ACC112 (cell line): ENCODE measurements around the gene PRX.
A peak's percentile ranks its signal among the peaks of the same experiment; 100 is the strongest.
"Not testable (repeated sequence)": the region's sequence is repeated elsewhere in the genome, so short reads cannot be mapped to it uniquely, and the experiment has no call there.

Source experiments
- H2AFZ ChIP-seq: fragments of 200-600 bp; sonication (generic); one replicate; pipeline ENCODE4 v1.6.0; 2017; ENCODE audit warnings: antibody characterized with exemption, low read length; ENCODE audit not compliant: unreplicated experiment
- H3K27ac ChIP-seq: fragments of 200-600 bp; sonication (generic); 2 replicates; pipeline ENCODE4 v1.5.1; 2014; ENCODE audit warnings: low read depth, mild to moderate bottlenecking, antibody characterized with exemption, low read length, moderate library complexity
- H3K27me3 ChIP-seq: fragments of 200-600 bp; sonication (generic); 2 replicates; pipeline ENCODE4 v1.6.1; 2014; ENCODE audit warnings: mild to moderate bottlenecking, antibody characterized with exemption, low read length, moderate library complexity, mixed read lengths; ENCODE audit not compliant: insufficient read depth
- H3K36me3 ChIP-seq: fragments of 200-600 bp; sonication (generic); 2 replicates; pipeline ENCODE4 v1.6.1; 2016; ENCODE audit warnings: mild to moderate bottlenecking, antibody characterized with exemption, low read length, moderate library complexity, mixed read lengths; ENCODE audit not compliant: insufficient read depth
- H3K4me1 ChIP-seq: fragments of 200-600 bp; sonication (generic); one replicate; pipeline ENCODE4 v1.6.1; 2016; ENCODE audit warnings: low read length, mixed read lengths; ENCODE audit not compliant: insufficient read depth, unreplicated experiment, control insufficient read depth
- H3K4me3 ChIP-seq: fragments of 200-600 bp; sonication (generic); 2 replicates; pipeline ENCODE4 v1.5.1; 2014; ENCODE audit warnings: mild to moderate bottlenecking, low read depth, low read length
- H3K79me2 ChIP-seq: fragments of 200-600 bp; sonication (generic); one replicate; pipeline ENCODE4 v1.6.0; 2016; ENCODE audit warnings: low read length; ENCODE audit not compliant: control insufficient read depth, unreplicated experiment, insufficient read depth

PRX gene

DNA sequence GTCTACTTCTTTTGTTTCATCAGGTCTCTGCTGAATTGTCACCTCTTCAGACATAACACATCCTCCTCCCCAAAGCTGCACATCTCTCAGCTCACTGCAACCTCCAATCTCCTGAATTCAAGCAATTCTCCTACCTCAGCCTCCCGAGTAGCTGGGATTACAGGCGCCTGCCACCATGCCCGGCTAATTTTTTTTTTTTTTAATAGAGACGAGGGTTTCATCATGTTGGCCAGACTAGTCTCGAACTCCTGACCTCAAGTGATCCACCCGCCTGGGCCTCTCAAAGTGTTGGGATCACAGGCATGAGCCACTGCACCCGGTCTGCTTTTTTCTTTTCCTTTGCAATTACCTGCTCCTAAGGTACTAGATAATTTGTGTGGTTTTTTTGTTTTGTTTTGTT lies 19.6 kb upstream of the PRX start:
- H3K79me2 ChIP-seq, H3K27me3 ChIP-seq, H2AFZ ChIP-seq, H3K4me1 ChIP-seq, H3K36me3 ChIP-seq: not testable (repeated sequence)
- H3K27ac ChIP-seq: peak overlapping the region; percentile 97
- peak overlapping the region; percentile 75 for H3K4me3 ChIP-seq

DNA sequence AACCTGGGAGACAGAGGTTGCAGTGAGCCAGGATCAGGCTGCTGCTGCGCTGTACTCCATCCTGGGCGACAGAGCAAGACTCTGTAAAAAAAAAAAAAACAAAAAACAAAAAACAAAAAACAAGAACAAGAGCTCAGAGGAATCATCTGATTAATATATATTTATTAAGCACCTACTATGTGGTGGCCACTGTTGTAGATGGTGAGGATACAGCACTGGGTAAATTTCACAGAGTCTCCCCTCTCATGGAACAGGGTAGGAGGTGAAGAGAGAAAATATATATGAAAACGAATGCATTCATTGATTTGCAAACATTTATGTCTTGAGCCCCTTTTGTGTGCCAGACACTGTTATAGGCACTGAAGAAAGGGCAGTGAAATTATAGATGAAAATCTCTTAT lies 18.5 kb upstream of the PRX start:
- Histone ChIP-seq H3K27me3 (no peaks in the 10 kb centered on the region), H3K4me1 (peaks cover 5% of the 10 kb centered on the region), H3K36me3 (no peaks in the 10 kb centered on the region), H3K27ac (no peak overlapping the region), H2AFZ (no peak overlapping the region), H3K4me3 (no peak overlapping the region), H3K79me2 (no peaks in the 10 kb centered on the region)

DNA sequence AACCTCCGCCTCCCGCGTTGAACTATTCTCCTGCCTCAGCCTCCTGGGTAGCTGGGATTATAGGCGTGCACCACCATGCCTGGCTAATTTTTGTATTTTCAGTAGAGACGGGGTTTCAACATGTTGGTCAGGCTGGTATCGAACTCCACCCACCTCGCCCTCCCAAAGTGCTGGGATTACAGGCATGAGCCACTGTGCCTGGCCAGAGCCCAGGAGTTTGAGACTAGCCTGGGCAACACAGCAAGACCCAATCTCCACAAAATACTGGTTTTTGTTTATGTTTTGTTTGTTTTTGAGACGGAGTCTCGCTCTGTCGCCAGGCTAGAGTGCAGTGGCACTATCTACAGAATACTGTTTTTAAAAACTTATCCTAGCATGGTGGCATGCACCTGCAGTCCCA lies 17.1 kb upstream of the PRX start:
- not testable (repeated sequence) for H3K4me1 ChIP-seq, H3K4me3 ChIP-seq, H3K27me3 ChIP-seq, H3K27ac ChIP-seq, H3K36me3 ChIP-seq, H3K79me2 ChIP-seq, H2AFZ ChIP-seq

DNA sequence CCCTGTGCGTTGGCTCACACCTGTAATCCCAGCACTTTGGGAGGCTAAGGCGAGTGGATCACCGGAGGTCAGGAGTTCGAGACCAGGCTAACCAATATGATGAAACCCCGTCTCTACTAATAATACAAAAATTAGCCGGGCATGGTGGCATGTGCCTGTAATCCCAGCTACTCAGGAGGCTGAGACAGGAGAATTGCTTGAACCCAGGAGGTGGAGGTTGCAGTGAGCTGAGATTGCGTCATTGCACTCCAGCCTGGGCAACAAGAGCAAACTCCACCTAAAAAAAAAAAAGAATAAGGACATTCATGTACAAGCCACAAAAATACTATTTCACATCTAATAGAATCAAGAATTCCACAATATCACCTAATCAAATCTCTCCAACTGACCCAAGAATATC lies 15.0 kb upstream of the PRX start:
- not testable (repeated sequence) for H3K27ac ChIP-seq, H3K4me1 ChIP-seq, H3K36me3 ChIP-seq, H2AFZ ChIP-seq, H3K27me3 ChIP-seq, H3K4me3 ChIP-seq
- peaks cover 19% of the 10 kb centered on the region for H3K79me2 ChIP-seq

DNA sequence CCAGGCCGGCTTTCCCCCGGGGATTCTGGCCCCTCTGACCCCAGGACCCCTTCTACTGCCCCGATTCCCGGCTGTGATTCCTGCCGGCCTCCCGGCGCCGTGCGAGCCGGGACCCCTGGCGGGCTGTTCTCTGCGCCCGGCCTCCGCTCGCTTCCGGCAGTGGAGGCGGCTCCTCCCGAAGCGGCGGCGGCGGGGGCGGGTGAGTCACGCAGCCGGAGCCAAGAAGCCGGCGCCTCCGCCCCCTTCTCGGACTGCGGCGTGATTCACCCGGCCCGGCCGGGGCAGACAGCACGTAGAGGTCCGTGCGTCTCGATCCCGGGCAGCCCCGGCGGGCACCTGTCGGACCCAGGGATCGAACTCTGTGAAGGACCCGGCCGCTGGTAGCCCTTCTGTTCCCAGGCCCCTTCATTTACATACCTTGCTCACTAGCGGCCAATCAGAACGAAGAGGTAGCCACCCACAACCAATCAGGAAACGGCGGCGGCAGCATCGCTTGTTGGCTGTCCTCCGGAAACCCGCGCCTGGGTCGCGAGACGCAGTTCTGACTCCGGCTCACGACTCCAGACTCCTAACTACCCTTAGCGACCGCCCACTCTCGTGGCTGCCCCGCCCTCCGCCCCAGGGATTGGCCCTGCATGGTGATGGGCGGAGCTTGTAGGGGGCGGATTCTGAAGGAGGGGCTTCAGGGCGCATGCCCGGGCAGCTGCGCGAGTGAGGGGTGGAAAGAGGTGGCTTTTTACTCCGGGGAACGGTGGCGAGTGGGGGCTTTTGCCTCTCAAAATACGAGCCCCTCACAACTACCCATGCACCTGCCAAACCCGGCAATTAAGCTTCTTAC lies 12.5 kb upstream of the PRX start, which contains the start of gene SERTAD1:
Gene SERTAD1 (minus strand): TSS at position 543 of the 838 bp plus-strand sequence. CDS start 2,446 bp downstream, outside the sequence.
- Histone ChIP-seq H3K27ac (peak within 1 kb of the TSS; percentile 92), H3K36me3 (no peaks in the 10 kb centered on the region), H3K4me1 (peaks cover 13% of the 10 kb centered on the region), H3K79me2 (peaks cover 31% of the 10 kb centered on the region), H2AFZ (peak within 1 kb of the TSS; percentile 91), H3K4me3 (peak within 1 kb of the TSS; percentile 85), H3K27me3 (no peaks in the 10 kb centered on the region)

DNA sequence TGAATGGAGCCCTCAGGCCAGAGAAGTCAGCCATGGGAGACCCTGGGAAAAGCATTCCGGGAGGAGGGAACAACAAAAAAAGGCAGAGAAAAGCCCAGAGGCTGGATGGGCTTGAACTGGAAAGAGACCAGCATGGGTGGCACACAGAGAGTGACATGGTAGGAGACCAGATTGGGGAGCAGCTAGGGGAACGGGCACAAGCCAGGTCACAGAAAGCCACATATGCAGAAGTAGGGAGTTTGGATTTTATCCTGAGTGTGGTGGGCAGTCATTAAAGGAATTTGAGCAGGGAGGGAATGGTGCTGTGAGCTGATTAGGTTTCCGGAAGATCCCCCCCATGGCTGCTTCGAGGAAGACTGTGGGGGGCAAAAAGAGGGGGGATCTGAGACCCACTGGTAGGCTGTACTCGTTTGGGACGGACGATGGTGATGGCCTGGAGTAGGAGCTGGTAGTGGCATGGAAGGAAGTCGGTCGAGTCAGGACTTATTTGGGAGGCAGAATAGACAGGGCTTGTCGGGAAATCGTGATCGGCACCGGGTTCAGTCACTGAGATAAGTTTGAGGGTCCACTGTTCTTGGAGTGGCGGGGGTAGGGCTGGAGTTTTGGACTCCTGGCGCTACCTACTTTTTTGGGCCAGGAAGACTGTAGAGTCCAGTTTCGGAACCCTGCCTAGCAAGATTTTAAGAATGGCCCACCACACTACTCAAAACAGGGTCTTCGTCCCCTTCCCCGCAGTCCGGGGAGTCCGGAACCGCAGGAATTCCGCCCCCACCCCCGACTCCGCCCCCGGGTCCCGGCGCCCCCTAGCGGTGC lies 11.7 kb upstream of the PRX start:
- H3K4me1 ChIP-seq: peaks cover 13% of the 10 kb centered on the region
- peak overlapping the region; percentile 92 for H3K27ac ChIP-seq
- no peaks in the 10 kb centered on the region for H3K27me3 ChIP-seq
- H3K79me2 ChIP-seq: peaks cover 31% of the 10 kb centered on the region
- no peak overlapping the region for H2AFZ ChIP-seq
- H3K36me3 ChIP-seq: no peaks in the 10 kb centered on the region
- H3K4me3 ChIP-seq: peak overlapping the region; percentile 85

DNA sequence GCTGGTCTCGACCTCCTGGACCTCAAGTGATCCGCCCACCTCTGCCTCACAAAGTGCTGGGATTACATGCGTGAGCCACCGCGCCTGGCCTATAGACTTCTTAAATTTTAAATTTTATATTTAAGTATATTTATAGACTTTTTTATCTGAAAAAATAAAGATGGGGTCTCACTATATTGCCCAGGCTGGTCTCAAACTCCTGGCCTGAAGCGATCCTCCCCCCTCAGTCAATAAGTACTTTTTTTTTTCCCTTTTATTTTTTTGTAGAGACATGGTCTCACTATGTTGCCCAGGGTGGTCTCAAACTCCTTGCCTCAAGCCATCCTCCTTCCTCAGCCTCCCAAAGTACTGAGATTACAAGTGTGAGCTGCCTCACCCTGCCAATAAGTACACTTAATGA lies 10.8 kb upstream of the PRX start:
- no peak overlapping the region for H3K27ac ChIP-seq
- no peaks in the 10 kb centered on the region for H3K36me3 ChIP-seq
- H3K4me1 ChIP-seq: peaks cover 13% of the 10 kb centered on the region
- no peak overlapping the region for H2AFZ ChIP-seq
- no peaks in the 10 kb centered on the region for H3K27me3 ChIP-seq
- peak overlapping the region; percentile 85 for H3K4me3 ChIP-seq
- peaks cover 31% of the 10 kb centered on the region for H3K79me2 ChIP-seq

DNA sequence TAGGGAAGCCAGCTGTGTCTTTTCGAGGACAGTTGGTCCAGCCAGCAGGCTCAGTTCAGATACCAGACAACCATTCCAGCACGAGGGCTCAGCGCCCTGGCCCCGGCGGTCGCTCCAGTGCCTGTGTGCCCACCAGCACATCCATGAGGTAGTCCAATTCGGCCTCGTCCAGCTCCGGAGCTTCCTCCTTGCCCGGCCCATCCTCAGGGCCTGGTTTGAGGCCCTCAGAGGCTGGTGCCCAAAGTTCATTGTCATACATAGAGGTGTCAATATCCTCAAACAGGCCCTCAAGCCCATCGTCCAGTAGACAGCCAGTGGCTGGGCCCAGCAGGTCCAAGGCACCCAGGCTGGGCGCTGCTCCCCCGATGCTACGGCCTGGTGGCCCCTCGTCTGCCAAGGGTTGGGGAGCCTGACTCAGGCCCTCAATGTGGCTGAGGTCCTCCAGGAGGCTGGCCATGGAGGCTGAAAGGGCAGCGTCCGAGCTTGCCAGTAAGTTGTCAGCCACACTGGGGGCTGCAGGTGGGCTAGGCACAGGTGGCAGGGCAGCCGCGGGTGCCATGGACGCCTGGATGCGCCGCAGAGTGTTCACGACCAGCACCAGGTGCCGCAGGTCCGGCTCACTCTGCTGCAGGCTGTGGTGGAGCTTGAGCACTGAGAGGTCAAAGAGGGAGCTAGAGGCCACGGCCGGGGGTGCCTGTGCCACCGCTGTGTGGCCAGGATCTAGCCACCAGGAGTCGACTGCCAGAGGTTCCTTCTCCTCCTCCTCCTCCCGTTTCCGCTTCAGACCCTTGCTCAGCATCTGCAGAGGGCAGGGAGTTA lies 9.8 kb upstream of the PRX start:
- Histone ChIP-seq H3K79me2 (peaks cover 31% of the 10 kb centered on the region), H3K4me3 (peak overlapping the region; percentile 85; the same call in 1 of the 2 replicates), H3K36me3 (no peaks in the 10 kb centered on the region), H3K4me1 (peaks cover 13% of the 10 kb centered on the region), H3K27ac (peak overlapping the region; percentile 3; the same call in 1 of the 2 replicates), H2AFZ (no peak overlapping the region), H3K27me3 (no peaks in the 10 kb centered on the region)

DNA sequence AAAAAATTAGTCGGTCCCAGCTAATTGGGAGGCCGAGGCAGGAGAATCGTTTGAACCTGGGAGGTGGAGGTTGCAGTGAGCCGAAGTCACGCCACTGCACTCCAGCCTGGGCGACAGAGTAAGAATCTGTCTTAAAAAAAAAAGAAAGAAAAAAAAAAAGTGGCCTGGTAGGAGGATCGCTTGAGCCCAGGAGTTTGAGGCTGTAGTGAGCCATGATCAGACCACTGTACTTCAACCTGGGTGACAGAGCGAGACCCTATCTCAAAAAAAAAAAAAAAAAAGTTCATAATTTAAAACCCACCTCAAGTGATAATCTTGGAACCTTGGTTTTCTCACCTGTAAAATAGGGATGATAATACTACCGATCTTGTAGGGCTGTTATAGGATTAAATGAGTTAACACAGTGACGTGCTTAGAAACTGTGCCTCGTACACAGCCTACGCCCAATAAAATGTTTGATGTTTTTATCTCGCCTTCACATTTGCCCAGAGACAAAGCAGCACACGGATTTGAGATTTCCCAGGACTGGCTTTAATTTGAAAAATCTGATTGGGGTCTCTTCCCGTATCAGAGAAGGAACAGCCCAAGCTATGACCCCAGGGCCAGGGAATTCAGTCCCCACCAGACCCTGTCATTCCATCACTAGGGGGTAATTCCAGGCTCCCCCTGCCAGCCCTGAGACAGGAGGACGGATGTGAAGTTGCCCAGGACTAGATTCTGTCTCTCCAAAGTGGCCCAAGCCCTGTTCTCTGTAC lies 9.0 kb upstream of the PRX start:
- no peaks in the 10 kb centered on the region for H3K27me3 ChIP-seq
- peaks cover 31% of the 10 kb centered on the region for H3K79me2 ChIP-seq
- H3K4me3 ChIP-seq: no peak overlapping the region; the same call in 1 of the 2 replicates
- no peak overlapping the region for H2AFZ ChIP-seq
- peaks cover 13% of the 10 kb centered on the region for H3K4me1 ChIP-seq
- no peaks in the 10 kb centered on the region for H3K36me3 ChIP-seq
- peak overlapping the region; percentile 89 for H3K27ac ChIP-seq
